ENCODE measurements around the gene POLD1.

- TF ChIP-seq CTCF (conservative IDR thresholded peaks at IDR 0.05; ENCODE audit: low read depth in 2 of 2) (no peak), POLR2AphosphoS5 (IDR thresholded peaks at IDR 0.05; ENCODE audit: low read depth) (no peak), STAT1 (IDR thresholded peaks at IDR 0.05; ENCODE audit: unreplicated experiment) (no peak), EZH2 (IDR thresholded peaks at IDR 0.05; ENCODE audit: low read depth, unreplicated experiment) (no peak), JUNB (IDR thresholded peaks at IDR 0.05; ENCODE audit: unreplicated experiment) (no peak), REST (IDR thresholded peaks at IDR 0.05; ENCODE audit: unreplicated experiment) (no peak), CREB1 (CRISPR knock-in tag; IDR thresholded peaks at IDR 0.05; ENCODE audit: low read depth) (no peak), NANOG (IDR thresholded peaks at IDR 0.05; ENCODE audit: borderline replicate concordance) (no peak), ZNF331 (CRISPR knock-in tag; IDR thresholded peaks at IDR 0.05; ENCODE audit: low read depth) (no peak), ETS1 (IDR thresholded peaks at IDR 0.05) (no peak), EZH2phosphoT487 (IDR thresholded peaks at IDR 0.05; ENCODE audit: unreplicated experiment) (no peak)
Measured at GRCh38 chr19:50459067-50459456, 74.9 kb downstream of the POLD1 start.

All from GM23338 (cell line).